Liver (tissue), 3 donors: ENCODE measurements around the gene PRKN.

Experiments
- CTCF ChIP-seq: fragments of 150-350 bp; IDR thresholded peaks from 2 replicates; pipeline ENCODE4 v1.5.1; 2017; ENCODE audit warnings: improper control_type of control experiment, low read depth, low read length; ENCODE audit not compliant: missing input control
- RAD21 ChIP-seq, 2 donors: IDR thresholded peaks; 2 replicates each; pipeline ENCODE4 v1.6.1; 2016; ENCODE audit warnings: antibody characterized with exemption in 2 of 2, mild to moderate bottlenecking in 2 of 2
- RXRA ChIP-seq, 2 donors: IDR thresholded peaks; 2 replicates each; pipeline ENCODE4 v1.6.1; 2017 to 2018; ENCODE audit warnings: antibody characterized with exemption in 2 of 2, mild to moderate bottlenecking in 1 of 2
- donor health status: healthy.
- donor health status: healthy.

- TF ChIP-seq RXRA (IDR thresholded peaks at IDR 0.05) (no peak), CTCF (no peak), RAD21 (IDR thresholded peaks at IDR 0.05) (no peak)
These were observed 166.7 kb downstream of the PRKN start for GRCh38 chr6:162560891-162561290.
